Transverse colon (tissue), 4 donors: Measurements from ENCODE around the gene NEK5. TPM values are rescaled to one million over a fixed set of nuclear protein-coding genes. Genes with fewer than 3 reads are reported as not detected.

ENCODE experiments used
- DNase-seq: peaks from one replicate; pipeline ENCODE4 v3.0.0-alpha.2; 2019
- H3K27ac ChIP-seq, 4 donors: fragments of 200-600 bp; sonication (generic); 2 replicates each; pipeline ENCODE4 v1.5.1; 2016 to 2018; ENCODE audit warnings: inconsistent platforms in 4 of 4
- H3K27me3 ChIP-seq: fragments of 200-600 bp; sonication (generic); 2 replicates; pipeline ENCODE4 v1.5.1; 2017; ENCODE audit warnings: inconsistent platforms
- H3K36me3 ChIP-seq, 4 donors: fragments of 200-600 bp; sonication (generic); 2 replicates each; pipeline ENCODE4 v1.5.1; 2017 to 2019; ENCODE audit warnings: inconsistent platforms in 4 of 4
- H3K4me1 ChIP-seq, 4 donors: fragments of 200-600 bp; sonication (generic); 2 replicates each; pipeline ENCODE4 v1.5.1; 2017 to 2020; ENCODE audit warnings: inconsistent platforms in 4 of 4
- H3K4me3 ChIP-seq, 4 donors: fragments of 200-600 bp; sonication (generic); 1 replicate in 1 of 4; 2 replicates in 3 of 4; pipeline versions ENCODE4 v1.5.1 to v1.6.1; 2017 to 2019; ENCODE audit warnings: inconsistent platforms in 4 of 4
- H3K9me3 ChIP-seq, 2 donors: fragments of 200-600 bp; sonication (generic); 2 replicates each; pipeline ENCODE4 v1.5.1; 2017 to 2019; ENCODE audit warnings: inconsistent platforms in 2 of 2
- CTCF ChIP-seq, 5 experiments: fragments of 200-600 bp in 3 of 5; fragments of 450-650 bp in 2 of 5; sonication (generic) in 3 of 5; IDR thresholded peaks; 1 replicate in 2 of 5; 2 replicates in 3 of 5; pipeline ENCODE4 v1.5.1; 2016 to 2017; ENCODE audit warnings: antibody characterized with exemption in 5 of 5, inconsistent platforms in 3 of 5, mild to moderate bottlenecking in 2 of 5, moderate library complexity in 1 of 5
- EP300 ChIP-seq: sonication (generic); formaldehyde crosslinking; IDR thresholded peaks from one replicate; pipeline ENCODE4 v1.6.1; 2017; ENCODE audit warnings: antibody characterized with exemption, low read depth
- POLR2A ChIP-seq: fragments of 450-650 bp; IDR thresholded peaks from one replicate; pipeline ENCODE4 v1.6.1; 2016; ENCODE audit warnings: antibody characterized with exemption, mild to moderate bottlenecking, moderate library complexity
- POLR2AphosphoS5 ChIP-seq, 3 donors: sonication (generic); formaldehyde crosslinking; IDR thresholded peaks; one replicate each; pipeline ENCODE4 v1.6.1; 2016; ENCODE audit warnings: antibody characterized with exemption in 3 of 3
- WGBS, 2 donors: methylation state at CpG; one replicate each; pipeline ENCODE4 v1.1.5; 2018; ENCODE audit warnings: low coverage in 1 of 2; 5-methylcytosine and 5-hydroxymethylcytosine counted together
- in situ Hi-C, 4 donors: fragments of 200-750 bp; cut with MboI; loops; one replicate each; pipeline versions ENCODE4 v1.15.0 to v1.15.1; 2017; ENCODE audit warnings: low sequenced_read_pairs in 3 of 4, low pct_ligation_motif_present in 1 of 4, low pct_unique_long_range_greater_than_20kb in 1 of 4
- intact Hi-C: fragments of 100-400 bp; cut with DNase I; formaldehyde crosslinking; loops from one replicate; pipeline ENCODE4 v1.15.1; 2023; ENCODE audit warnings: low total_unique reads
- total RNA-seq, 4 donors: library from RNA; depleted of rRNA; stranded (reverse); fragments of >200 nt; gene quantifications; one replicate each; pipeline ENCODE4 v1.1.0, GENCODE V29; 2016

The NEK5 gene
- total RNA-seq, 4 donors from 2014 or later: 0.14 to 0.48 TPM; not detected in 2

DNA sequence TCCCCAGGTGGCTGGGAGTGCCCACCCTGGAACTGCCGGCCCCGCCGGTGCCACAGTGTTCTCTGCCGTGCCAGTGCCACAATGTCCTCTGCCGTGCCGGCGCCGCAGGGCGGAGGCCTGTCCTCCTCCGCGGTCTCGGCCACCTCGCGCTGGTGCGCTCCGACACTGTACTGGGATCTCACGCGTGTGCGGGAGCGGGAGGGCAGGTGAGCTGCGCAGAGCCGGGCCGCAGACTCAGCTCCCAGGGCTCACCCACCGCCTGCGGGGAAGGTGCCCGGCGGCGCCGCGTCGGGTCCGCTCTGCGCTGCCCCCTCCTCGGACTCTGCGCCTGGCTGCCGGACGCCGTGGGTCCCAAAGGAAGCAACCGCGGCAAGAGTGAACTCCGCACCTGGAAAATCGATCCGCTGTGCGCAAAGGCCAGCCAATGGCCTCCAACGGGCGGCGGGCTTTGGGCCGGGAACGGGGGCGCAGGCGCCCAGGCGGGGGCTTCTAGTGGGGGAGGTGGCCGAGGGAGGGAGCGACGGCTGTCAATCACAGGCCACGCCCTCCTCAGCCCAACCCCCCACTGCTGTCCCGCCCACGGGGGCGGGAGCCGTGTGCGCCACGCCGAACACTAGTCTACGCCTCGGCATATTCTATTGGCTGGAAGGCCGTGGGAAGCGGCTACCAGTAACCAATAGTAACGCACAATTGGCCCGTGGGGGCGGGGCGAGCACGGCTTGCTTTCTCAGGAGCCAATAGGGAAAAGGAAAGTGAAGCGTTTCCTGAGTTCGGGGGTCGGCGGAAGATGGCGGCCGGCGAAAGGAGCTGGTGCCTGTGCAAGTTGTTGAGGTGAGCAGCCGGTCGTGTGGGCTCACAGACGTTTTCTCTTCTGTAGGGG lies 117.0 kb downstream of the NEK5 start, which contains the start of gene ALG11:
Gene ALG11 (plus strand): TSS at position 767 of the 880 bp plus-strand sequence. CDS start 21 bp downstream, at position 788.
- Histone ChIP-seq H3K9me3 (no peaks in the 10 kb centered on the region), H3K4me3 (peak within 1 kb of the TSS; percentile 62 to 86 (median 74)), H3K27me3 (no peaks in the 10 kb centered on the region), H3K4me1 (peaks cover 3 to 30% (median 22%) of the 10 kb centered on the region in 4 donors), H3K27ac (peak within 1 kb of the TSS; percentile 82 to 91 (median 86)), H3K36me3 (no peaks in the 10 kb centered on the region)
- WGBS, 2 donors: 2% methylated on average over 42 of the region's 82 CpGs; no CpG with 5 or more reads in 1 of the 2 donors
- intact Hi-C loops (no loop called here), in situ Hi-C loops (loop anchor here in 1 of 4 donors (25.0 kb wide), 1 partner anchor 450 kb away; the partner anchor contains the start of genes CKAP2 and VPS36)
- TF ChIP-seq POLR2AphosphoS5 (IDR thresholded peaks at IDR 0.05): peak; percentile 7 to 76 (median 71)
- peak in 1 of 5 experiments; percentile 14 for TF ChIP-seq CTCF (IDR thresholded peaks at IDR 0.05)
- peak; percentile 58 for TF ChIP-seq POLR2A
- no peak for TF ChIP-seq EP300
- DNase-seq: peak; percentile 100

DNA sequence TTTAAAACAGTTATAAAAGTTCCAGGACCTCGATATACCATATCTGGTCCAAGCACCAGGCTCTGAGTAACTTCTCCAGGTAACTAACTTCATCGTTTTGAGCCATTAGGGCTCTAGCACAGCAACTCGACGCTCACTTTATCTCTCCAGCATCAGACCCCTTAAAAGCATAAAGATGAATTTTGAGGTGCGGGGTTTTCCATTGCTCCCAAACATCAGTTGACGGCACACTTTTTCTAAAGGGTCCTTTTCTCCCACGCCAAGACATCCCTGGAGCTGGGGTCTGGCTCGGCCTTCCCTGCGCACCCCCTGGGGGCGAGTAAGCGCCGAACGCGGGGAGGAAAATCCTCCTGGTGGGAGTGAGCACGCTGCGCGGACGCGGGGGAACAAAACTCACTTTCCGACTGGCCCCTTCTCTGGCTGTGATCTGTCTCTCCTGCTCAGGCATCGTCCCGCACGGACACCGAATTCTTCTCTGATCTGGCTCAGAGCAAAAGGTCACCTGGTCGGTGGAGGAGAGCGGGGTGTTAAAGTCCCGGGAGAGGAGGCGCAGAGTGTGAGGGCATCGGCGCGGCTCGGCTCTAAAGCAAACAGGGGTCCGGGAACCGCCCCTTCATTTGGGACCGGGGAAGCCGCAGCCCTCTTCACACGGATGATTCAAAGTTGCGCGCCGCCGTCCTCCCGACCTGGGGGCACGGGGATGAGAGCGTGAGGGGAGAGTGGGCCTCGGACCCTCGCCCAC lies 117.8 kb downstream of the NEK5 start, which contains the start of gene ATP7B:
Gene ATP7B (minus strand): TSS at position 561 of the 742 bp plus-strand sequence. CDS start 113 bp downstream, at position 448.
- Histone ChIP-seq H3K27me3 (no peaks in the 10 kb centered on the region), H3K27ac (peak within 1 kb of the TSS; percentile 82 to 91 (median 86)), H3K9me3 (no peaks in the 10 kb centered on the region), H3K4me3 (peak within 1 kb of the TSS; percentile 62 to 86 (median 74)), H3K4me1 (peaks cover 3 to 30% (median 22%) of the 10 kb centered on the region in 4 donors), H3K36me3 (no peaks in the 10 kb centered on the region)
- in situ Hi-C loops (loop anchor here in 1 of 4 donors (25.0 kb wide), 1 partner anchor 451 kb away; the partner anchor contains the start of genes CKAP2 and VPS36), intact Hi-C loops (no loop called here)
- no peak for TF ChIP-seq POLR2AphosphoS5 (IDR thresholded peaks at IDR 0.05)
- TF ChIP-seq EP300: no peak
- TF ChIP-seq POLR2A: no peak
- TF ChIP-seq CTCF (IDR thresholded peaks at IDR 0.05): peak in 2 of 5 experiments; percentile 19 to 36
- peak; percentile 34 for DNase-seq
- WGBS, 2 donors: 4 to 8% methylated on average over 10 to 44 of the region's 46 CpGs

DNA sequence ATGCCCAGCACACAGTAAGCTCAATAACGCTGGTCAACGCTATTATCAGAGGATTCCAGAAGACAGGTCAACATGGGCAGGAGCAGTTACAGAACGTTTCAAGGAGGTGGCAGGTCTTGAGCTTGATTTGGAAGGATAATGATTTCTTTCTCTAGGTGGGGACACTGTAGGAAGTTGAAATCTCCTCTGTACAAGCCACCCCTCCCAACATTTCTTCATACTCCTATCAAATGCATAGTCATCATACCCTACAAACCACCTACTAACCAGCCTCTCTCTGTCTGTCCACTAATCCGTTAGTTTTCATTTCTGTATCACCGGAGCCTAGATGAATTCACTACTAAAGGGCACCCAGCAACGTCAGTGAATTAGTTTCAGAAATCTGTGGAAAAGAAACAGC lies 118.9 kb downstream of the NEK5 start:
- TF ChIP-seq POLR2A: no peak
- no peak for TF ChIP-seq POLR2AphosphoS5 (IDR thresholded peaks at IDR 0.05)
- Histone ChIP-seq H3K36me3 (no peaks in the 10 kb centered on the region), H3K9me3 (no peaks in the 10 kb centered on the region), H3K4me3 (no peak overlapping the region), H3K4me1 (peaks cover 3 to 33% (median 25%) of the 10 kb centered on the region in 4 donors), H3K27me3 (no peaks in the 10 kb centered on the region), H3K27ac (no peak overlapping the region)
- no peak for DNase-seq
- intact Hi-C loops: loop anchor here (10.0 kb wide), 1 partner anchor 115 kb away; the partner anchor contains the start of gene NEK5
- WGBS, 2 donors: 58 to 70% methylated on average over 6 of the region's 6 CpGs
- in situ Hi-C loops: loop anchor here in 2 of 4 donors (10.0 to 25.0 kb wide), 4 partner anchors 115 to 452 kb away; partner anchors contain the start of genes CKAP2 (in 1 of the 2), NEK5 (in 1 of the 2) and VPS36 (in 1 of the 2)

DNA sequence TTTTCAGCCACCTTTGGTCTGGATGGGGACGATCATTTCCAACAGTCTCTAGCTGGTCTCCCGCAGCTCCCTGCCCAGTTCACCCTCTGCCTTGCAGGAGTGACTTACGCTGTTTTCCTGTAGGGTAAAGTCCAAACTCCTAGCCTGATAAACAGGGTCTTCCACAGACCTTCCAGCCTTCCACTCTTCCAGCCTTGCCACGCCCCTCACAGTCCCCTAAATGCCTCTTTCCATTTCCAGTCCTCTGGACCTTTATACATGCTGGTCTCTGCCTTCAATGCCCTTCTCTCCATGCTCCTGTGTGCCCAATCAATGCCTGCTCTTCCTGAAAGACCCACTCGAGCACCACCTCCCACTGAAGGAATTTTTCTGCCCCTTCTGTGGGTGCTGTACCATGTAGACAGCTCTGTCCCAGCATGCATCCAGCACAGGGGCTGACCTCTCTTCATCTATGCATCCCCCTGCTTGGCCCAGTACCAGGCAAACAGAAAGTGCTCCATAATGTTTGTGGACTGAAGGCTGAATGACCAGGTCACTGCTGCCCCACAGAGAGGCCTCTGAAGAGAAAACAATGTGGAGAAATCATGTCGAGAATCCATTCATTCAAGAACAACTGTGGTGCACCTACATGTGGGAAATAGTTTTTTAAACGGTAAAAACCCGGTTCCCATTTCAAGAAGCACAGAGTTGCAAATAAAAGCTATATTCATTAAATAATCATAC lies 122.2 kb downstream of the NEK5 start:
- H3K27ac ChIP-seq: no peak overlapping the region
- TF ChIP-seq CTCF (IDR thresholded peaks at IDR 0.05): no peak
- no peak for TF ChIP-seq POLR2AphosphoS5 (IDR thresholded peaks at IDR 0.05)
- no peak for TF ChIP-seq POLR2A
- no peak for TF ChIP-seq EP300
- intact Hi-C loops: loop anchor here (10.0 kb wide), 1 partner anchor 118 kb away; the partner anchor contains the start of gene NEK5
- no peak for DNase-seq
- in situ Hi-C loops: loop anchor here in 2 of 4 donors (10.0 to 25.0 kb wide), 4 partner anchors 118 to 456 kb away; partner anchors contain the start of genes CKAP2 (in 1 of the 2), NEK5 (in 1 of the 2) and VPS36 (in 1 of the 2)
- H3K4me3 ChIP-seq: no peak overlapping the region
- H3K27me3 ChIP-seq: no peaks in the 10 kb centered on the region
- no peaks in the 10 kb centered on the region for H3K36me3 ChIP-seq
- WGBS, 2 donors: 80 to 84% methylated on average over 7 to 8 of the region's 8 CpGs
- H3K4me1 ChIP-seq: peaks cover 3 to 32% (median 20%) of the 10 kb centered on the region in 4 donors
- no peaks in the 10 kb centered on the region for H3K9me3 ChIP-seq
